Measurements from ENCODE around the gene VSX2.
"Not testable (repeated sequence)": the region's sequence is repeated elsewhere in the genome, so short reads cannot be mapped to it uniquely, and the experiment has no call there.

VSX2 gene

DNA sequence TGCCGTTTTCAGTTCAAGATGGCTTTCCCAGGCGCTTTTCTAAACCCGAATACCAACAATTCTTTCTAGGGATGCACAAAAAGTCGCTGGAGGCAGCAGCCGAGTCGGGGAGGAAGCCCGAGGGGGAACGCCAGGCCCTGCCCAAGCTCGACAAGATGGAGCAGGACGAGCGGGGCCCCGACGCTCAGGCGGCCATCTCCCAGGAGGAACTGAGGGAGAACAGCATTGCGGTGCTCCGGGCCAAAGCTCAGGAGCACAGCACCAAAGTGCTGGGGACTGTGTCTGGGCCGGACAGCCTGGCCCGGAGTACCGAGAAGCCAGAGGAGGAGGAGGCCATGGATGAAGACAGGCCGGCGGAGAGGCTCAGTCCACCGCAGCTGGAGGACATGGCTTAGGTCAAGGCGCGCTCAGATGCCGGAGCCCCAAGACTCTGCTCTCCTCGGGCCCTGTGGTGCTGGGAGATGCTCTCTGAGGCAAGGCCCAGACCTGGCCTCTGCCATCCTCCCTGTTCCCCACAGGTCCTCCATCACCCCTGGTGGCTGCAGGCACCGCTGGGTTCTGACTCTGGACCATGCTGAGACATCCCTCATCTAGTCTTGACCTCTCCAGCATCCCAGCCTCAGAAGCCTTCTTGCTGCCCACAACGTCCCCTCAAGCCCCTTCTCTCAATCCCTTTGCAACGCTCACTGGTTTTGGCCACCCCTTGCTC lies 21.4 kb downstream of the VSX2 start:
- no peak for DNase-seq

- DNase-seq: no peak
Observed at GRCh38 chr14:74261288-74261687, 22.0 kb downstream of the VSX2 start.

GRCh38 chr14:74262076-74262475 lies 22.8 kb downstream of the VSX2 start:
- no peak for DNase-seq

GRCh38 chr14:74263181-74263580 lies 23.9 kb downstream of the VSX2 start:
- DNase-seq: no peak

GRCh38 chr14:74263921-74264320 lies 24.7 kb downstream of the VSX2 start:
- no peak for DNase-seq

DNA sequence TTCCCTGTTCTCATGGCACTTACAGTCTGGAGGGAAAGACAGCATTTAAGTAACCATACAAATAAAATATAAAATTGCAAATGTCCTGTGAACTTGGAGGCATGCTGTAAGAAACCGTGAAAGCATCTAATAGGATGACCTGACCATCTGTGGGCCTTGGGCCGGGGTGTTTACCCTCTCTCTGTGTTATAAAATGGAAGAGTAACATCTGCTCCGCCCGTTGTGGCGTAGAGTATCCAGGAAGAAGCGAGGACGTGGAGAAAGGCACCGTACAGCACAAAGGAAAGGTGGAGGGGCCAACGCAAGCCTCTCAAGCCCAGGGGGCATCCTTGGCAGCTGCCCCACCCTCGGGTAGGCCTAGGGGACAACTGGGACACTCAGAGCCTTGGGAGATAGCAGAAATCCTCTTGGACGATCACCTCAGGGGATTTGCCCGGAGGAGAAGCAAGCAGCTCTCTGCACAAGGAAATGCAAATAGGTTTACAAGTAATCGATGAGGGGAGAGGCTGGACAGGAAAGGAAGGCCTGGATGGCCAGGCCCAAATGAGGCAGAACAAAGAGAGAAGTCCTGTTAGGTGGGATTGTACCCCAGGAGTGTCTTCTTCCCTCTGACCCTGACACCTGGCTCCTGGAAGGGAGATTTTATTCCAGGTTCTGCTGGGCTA lies 26.2 kb downstream of the VSX2 start:
- DNase-seq: no peak

DNA sequence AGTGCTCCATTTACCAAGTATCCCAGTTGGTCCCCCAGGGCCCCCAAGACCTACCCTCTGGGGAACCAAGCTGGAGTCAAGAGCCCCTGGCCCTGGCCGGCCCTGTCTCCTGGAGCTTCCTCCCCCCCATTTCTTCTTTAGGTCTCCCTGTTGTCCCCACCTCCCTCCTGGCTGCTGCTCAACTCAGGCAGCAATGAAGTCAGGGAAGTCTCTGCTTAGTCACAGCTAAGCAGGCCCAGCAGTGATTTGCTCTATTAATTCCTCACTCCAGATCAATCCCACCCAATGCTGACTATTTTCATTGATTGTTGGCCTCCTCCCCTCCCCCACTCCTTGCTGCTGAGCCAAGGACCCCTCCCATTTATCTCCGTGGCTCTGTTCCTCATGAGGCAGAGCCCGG lies 28.3 kb downstream of the VSX2 start:
- DNase-seq: no peak

- DNase-seq: not testable (repeated sequence)
Observed at GRCh38 chr14:74270382-74271177, 31.3 kb downstream of the VSX2 start.

DNA sequence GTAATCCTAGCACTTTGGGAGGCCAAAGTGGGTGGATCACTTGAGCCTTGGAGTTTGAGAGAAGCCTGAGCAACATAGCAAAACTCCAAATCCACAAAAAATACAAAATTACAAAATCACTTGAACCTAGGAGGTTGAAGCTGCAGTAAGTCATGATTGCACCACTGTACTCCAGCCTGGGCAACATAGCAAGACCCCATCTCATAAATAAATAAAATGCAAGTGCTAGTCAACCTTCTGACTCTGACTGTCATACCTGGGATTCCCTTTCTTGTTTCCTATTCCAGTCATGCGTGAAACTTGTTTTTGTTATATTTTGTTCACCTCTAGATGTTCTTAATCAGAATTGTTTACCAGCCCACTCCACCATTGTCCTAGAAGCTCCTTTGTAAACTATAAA lies 32.1 kb downstream of the VSX2 start:
- DNase-seq: no peak

- no peak for DNase-seq
Observed at GRCh38 chr14:74275241-74275841, 36.1 kb downstream of the VSX2 start.

- no peak for DNase-seq
Observed at GRCh38 chr14:74278080-74278479, 38.8 kb downstream of the VSX2 start.

DNA sequence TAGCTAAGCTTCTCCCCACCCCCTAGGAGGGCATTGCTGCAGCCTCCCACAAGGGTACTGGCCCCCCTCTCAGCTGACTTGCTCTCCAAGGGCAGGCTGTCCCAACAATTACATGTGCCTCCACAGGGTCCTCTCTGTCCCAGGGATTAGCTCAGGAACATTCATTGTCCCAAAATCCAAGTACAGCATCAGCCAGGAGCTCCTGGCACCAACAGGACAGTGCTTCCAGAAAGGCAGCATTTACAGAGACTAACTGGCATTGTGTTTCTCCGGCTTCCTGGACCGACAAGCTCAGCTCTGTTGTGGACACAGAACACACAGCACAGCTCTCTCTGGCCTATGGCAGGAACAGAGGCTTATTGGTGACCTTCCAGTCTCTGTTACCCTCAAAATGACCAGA lies 41.8 kb downstream of the VSX2 start:
- DNase-seq: no peak

DNA sequence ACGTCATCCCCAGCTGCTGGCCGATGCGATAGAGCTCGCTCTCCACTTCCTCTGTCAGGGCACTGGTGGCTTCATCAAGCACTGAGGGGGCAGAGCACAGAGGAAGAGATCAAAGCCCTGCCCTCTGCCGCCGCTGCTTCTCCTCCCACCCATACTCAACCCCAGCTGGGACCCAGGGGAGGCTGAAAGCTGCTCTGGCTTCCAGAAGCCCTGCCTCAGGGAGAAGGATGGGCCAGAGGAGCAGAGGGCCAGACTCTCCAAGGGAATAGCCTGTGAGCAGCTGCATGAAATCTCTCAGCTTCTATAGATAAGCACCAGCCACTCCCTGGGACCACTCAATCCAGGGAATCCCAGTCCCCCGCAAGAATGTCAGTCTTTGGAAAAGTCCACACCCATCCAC lies 47.5 kb downstream of the VSX2 start:
- no peak for DNase-seq

DNA sequence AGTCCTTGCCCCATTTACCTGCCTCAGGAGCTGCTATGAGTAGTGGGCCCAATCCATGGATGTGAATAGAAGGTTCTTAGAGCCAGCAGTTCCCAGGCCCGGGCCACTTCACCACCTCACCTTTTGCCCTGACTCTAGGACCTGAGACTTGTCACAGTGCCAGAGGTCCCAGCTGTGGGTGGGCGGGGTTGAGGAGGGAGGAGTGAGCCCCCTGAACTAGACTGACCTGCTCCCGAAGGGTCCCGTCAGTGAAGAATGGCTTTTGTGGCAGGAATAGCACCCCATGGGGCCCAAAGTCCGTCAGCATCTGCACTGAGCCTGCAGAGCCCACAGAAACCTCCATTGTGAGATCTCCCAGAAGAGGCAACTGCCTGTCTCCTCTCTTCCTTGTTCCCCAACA lies 50.6 kb downstream of the VSX2 start:
- DNase-seq: no peak

DNA sequence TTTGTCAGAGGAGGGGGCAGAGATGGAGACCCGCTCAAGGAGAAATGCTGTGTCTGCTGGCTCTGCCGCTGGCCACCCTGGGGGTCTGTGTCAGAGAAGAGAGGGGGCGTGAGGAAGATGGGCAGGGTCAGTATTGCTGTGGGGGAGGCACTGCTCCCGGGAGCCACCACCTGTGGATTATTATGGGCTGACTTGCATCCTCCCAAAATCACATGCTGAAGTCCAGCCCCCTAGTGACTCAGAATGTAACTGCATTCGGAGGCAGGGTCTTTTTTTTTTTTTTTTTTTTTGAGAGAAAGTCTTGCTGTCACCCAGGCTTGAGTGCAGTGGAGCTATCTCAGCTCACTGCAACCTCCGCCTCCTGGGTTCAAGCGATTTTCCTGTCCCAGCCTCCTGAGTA lies 51.2 kb downstream of the VSX2 start:
- DNase-seq: no peak

DNA sequence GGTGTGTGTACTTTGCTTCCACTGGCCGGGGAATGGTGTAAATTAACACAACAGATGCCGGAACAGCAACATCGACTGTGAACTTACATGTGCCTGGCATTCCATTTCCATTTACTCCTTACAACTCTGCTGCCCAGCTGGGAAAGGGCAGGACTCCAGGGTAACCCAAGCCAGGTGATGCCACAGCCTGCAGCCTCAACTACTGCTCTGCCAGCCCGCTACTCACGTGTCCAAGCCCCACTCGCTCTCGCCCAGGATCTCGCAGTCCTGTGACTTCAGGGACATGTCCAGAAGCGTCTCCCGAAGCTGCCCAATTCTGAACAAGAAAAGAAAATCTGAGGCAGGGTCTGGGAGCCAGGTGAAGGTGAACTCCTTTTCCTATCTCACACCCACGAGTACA lies 52.8 kb downstream of the VSX2 start:
- DNase-seq: no peak

DNA sequence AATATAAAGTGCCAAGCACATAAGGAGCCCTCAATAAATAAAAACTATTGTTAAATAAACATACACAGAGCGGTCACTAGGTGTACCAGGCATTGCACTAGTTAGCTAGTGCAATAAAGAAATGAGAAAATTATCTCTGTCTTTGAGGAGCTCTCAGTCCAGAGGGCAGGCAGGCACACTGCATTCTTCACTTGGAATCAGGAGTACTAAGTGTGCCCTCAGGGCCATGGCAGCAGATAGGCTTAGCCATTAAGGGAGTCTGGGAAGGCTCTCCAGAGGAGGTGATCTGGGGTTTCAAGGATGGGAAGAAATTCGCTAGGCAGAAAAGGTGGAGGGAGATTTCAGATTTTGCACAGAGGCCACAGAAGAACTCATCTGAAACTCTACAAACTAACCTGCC lies 54.4 kb downstream of the VSX2 start:
- DNase-seq: no peak

- no peak for DNase-seq
Observed at GRCh38 chr14:74296037-74296467, 56.8 kb downstream of the VSX2 start.

- DNase-seq: no peak
Observed at GRCh38 chr14:74297986-74298385, 58.7 kb downstream of the VSX2 start.

DNA sequence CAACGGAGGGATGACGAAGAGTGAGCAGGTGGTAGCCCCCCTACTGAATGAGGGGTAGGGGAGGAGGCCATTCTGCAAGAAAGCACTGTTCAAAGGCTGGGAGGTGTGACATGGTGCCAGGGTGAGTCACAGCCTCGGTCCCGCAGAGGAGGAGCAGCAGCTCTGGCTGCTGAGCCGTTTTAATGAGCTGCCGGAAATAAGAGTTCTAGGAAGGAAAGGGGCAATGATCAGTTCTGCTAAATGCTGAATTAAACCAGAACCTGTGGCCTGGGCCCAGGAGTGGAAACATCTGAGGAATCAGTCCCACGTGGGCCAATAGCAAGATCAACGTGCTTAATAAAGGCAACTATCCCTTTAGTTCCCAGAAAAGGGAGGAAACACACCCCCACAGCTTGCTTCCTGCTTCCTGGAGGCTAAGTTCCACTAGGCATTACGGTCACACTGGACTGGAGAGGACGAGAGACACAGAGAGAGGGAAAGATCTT lies 59.9 kb downstream of the VSX2 start:
- DNase-seq: peak in 1 of 5 donors; percentile 44

DNA sequence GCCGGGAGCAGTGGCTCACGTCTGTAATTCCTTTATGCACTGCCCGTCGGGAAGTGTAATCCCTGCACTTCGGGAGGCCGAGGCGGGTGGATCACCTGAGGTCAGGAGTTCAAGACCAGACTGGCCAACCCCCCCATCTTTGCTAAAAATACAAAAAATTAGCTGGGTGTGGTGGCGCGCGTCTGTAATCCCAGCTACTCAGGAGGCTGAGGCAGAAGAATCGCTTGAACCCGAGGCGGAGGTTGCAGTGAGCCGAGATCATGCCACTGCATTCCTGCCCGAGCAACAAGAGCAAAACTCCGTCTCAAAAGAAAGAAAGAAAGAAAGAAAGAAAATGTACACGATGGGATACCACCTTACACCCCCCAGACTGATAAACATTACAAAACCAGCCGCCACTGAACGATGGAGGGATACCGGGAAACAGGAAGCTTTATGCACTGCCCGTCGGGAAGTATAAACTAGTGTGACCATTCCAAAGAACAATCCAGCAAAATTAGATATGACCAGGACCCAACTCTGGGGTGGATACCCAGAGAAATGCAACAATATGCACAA lies 62.4 kb downstream of the VSX2 start:
- DNase-seq: no peak

DNA sequence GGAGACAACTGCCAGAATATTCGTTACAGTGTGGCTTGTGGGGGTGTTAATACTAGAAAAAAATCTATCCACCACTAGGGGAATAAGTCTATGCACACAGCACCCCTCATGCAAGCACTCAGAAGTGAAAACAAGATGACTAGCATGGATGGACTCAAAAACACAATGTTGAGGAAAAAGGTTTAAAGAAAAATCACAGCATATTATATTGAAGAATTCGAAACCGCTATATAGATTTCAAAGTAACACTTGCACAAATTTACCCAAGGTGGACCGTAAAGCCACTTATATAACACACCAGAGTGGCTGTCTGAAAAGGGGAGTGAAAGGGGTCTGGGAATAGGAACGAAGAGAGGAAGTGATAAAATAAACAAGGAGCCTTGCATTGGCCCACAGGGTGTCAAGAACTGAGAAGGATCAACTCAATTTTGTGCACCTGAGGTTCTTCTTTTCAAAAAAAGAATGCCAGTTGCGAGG lies 62.9 kb downstream of the VSX2 start:
- peak in 1 of 5 donors; percentile 61 for DNase-seq
